Activated CD4-positive, alpha-beta T cell treated with anti-CD3 and anti-CD28 coated beads, Interleukin-10, Interleukin-2, amounts not matched to agents 100 ng/mL and 50 ng/mL, durations not matched to agents 16 hours and 8 hours (primary cell): ENCODE results near the gene OPCML.

Experiments
- DNase-seq: peaks from one replicate; pipeline ENCODE4 v3.0.0-alpha.2; 2020

OPCML gene

GRCh38 chr11:132579634-132580327 is 952.5 kb downstream of the OPCML start:
- no peak for DNase-seq

GRCh38 chr11:132579136-132579535 is 953.2 kb downstream of the OPCML start:
- no peak for DNase-seq

- no peak for DNase-seq
Measured at GRCh38 chr11:132578580-132578979, 953.7 kb downstream of the OPCML start.

GRCh38 chr11:132576706-132577105 is 955.6 kb downstream of the OPCML start:
- DNase-seq = no peak

GRCh38 chr11:132564091-132564885 is 968.0 kb downstream of the OPCML start:
- no peak for DNase-seq

GRCh38 chr11:132563050-132563449 is 969.3 kb downstream of the OPCML start:
- DNase-seq = no peak

GRCh38 chr11:132561937-132562336 is 970.4 kb downstream of the OPCML start:
- no peak for DNase-seq

- no peak for DNase-seq
Measured at GRCh38 chr11:132559331-132560036, 972.8 kb downstream of the OPCML start.

- no peak for DNase-seq
Measured at GRCh38 chr11:132556316-132556715, 976.0 kb downstream of the OPCML start.

- no peak for DNase-seq
Measured at GRCh38 chr11:132555617-132556016, 976.7 kb downstream of the OPCML start.

GRCh38 chr11:132551016-132551415 is 981.3 kb downstream of the OPCML start:
- DNase-seq = no peak

GRCh38 chr11:132549561-132549960 is 982.7 kb downstream of the OPCML start:
- no peak for DNase-seq

GRCh38 chr11:132549001-132549400 is 983.3 kb downstream of the OPCML start:
- DNase-seq = no peak

GRCh38 chr11:132544007-132544406 is 988.3 kb downstream of the OPCML start:
- DNase-seq = no peak

GRCh38 chr11:132541794-132542193 is 990.5 kb downstream of the OPCML start:
- no peak for DNase-seq

- DNase-seq = no peak
Measured at GRCh38 chr11:132540581-132540980, 991.7 kb downstream of the OPCML start.

- DNase-seq = no peak
Measured at GRCh38 chr11:132539590-132540368, 992.5 kb downstream of the OPCML start.

GRCh38 chr11:132538642-132539041 is 993.7 kb downstream of the OPCML start:
- no peak for DNase-seq

GRCh38 chr11:132535830-132536229 is 996.5 kb downstream of the OPCML start:
- no peak for DNase-seq

- DNase-seq = no peak
Measured at GRCh38 chr11:132531921-132532320, 1000.4 kb downstream of the OPCML start.

- no peak for DNase-seq
Measured at GRCh38 chr11:132528181-132528580, 1004.1 kb downstream of the OPCML start.

GRCh38 chr11:132523929-132524328 is 1008.4 kb downstream of the OPCML start:
- no peak for DNase-seq

GRCh38 chr11:132520199-132520598 is 1012.1 kb downstream of the OPCML start:
- DNase-seq = no peak
